Stomach (tissue), 9 donors: ENCODE results near the gene LPIN3. TPM values are rescaled to one million over a fixed set of nuclear protein-coding genes. Genes with fewer than 3 reads are reported as not detected.

Experiments used
- DNase-seq, 2 donors: peaks; one replicate each; pipeline versions ENCODE4 v3.0.0 to v3.0.0-alpha.2; 2013 to 2019
- H3K27ac ChIP-seq, 5 donors: fragments of 200-600 bp in 4 of 5; sonication (generic) in 4 of 5; one replicate each; pipeline ENCODE4 v1.5.1; 2013 to 2019; ENCODE audit warnings: mild to moderate bottlenecking in 1 of 5, moderate library complexity in 1 of 5
- H3K27me3 ChIP-seq, 3 donors: fragments of 200-600 bp; sonication (generic); one replicate each; pipeline ENCODE4 v1.5.1; 2017 to 2019; ENCODE audit warnings: mixed run types in 1 of 3
- H3K36me3 ChIP-seq, 4 donors: fragments of 200-600 bp; sonication (generic); 1 replicate in 3 of 4; 2 replicates in 1 of 4; pipeline ENCODE4 v1.5.1; 2016 to 2019
- H3K4me1 ChIP-seq, 4 donors: fragments of 200-600 bp; sonication (generic); one replicate each; pipeline ENCODE4 v1.5.1; 2016 to 2019
- H3K4me3 ChIP-seq, 4 donors: fragments of 200-600 bp; sonication (generic) in 3 of 4; one replicate each; pipeline ENCODE4 v1.5.1; 2016 to 2019; ENCODE audit warnings: mild to moderate bottlenecking in 1 of 4
- H3K9me3 ChIP-seq, 4 donors: fragments of 200-600 bp; sonication (generic); one replicate each; pipeline ENCODE4 v1.5.1; 2016 to 2019
- EP300 ChIP-seq: sonication (generic); formaldehyde crosslinking; IDR thresholded peaks from one replicate; pipeline ENCODE4 v1.6.1; 2017; ENCODE audit warnings: antibody characterized with exemption
- POLR2A ChIP-seq, 4 donors: fragments of 450-650 bp; IDR thresholded peaks; one replicate each; pipeline ENCODE4 v1.6.1; 2016; ENCODE audit warnings: antibody characterized with exemption in 4 of 4, control low read depth in 2 of 4, mild to moderate bottlenecking in 1 of 4, moderate library complexity in 1 of 4
- POLR2AphosphoS5 ChIP-seq, 3 donors: sonication (generic); formaldehyde crosslinking; IDR thresholded peaks; one replicate each; pipeline ENCODE4 v1.6.1; 2016; ENCODE audit warnings: antibody characterized with exemption in 3 of 3
- WGBS, 5 donors: extraction: QIAGEN DNeasy Blood & Tissue Kit in 3 of 5; methylation state at CpG; one replicate each; pipeline versions ENCODE4 v1.1.5 to v1.1.7; 2013 to 2018; 5-methylcytosine and 5-hydroxymethylcytosine counted together
- intact Hi-C: fragments of 100-400 bp; cut with DNase I; formaldehyde crosslinking; loops from one replicate; pipeline ENCODE4 v1.15.1; 2023; ENCODE audit warnings: low total_unique reads
- polyA plus RNA-seq, 3 donors: library from polyadenylated mRNA; stranded (reverse); fragments of 200-250 nt; gene quantifications; one replicate each; pipeline ENCODE4 v1.2.3, GENCODE V29; 2013
- total RNA-seq, 5 donors: library from RNA; depleted of rRNA; stranded (reverse); fragments of >200 nt; gene quantifications; one replicate each; pipeline versions ENCODE4 v1.1.0 to v1.2.3, GENCODE V29; 2014 to 2016
- TF ChIP-seq, protein P1 (sequence below), 7 experiments: fragments of 450-650 bp in 4 of 7; fragments of 200-600 bp in 3 of 7; sonication (generic) in 3 of 7; IDR thresholded peaks; one replicate each; pipeline ENCODE4 v1.5.1; 2016 to 2019; ENCODE audit warnings: antibody characterized with exemption in 7 of 7, control low read depth in 2 of 7, mild to moderate bottlenecking in 1 of 7
- donor health status: healthy with polysubstance abuse.
- donor health status: Bipolar disorder and iron deficiency.
- donor health status: healthy.

LPIN3 gene
- total and polyA plus RNA-seq, 8 donors: 5.7 to 289 (median 21.5) TPM

DNA sequence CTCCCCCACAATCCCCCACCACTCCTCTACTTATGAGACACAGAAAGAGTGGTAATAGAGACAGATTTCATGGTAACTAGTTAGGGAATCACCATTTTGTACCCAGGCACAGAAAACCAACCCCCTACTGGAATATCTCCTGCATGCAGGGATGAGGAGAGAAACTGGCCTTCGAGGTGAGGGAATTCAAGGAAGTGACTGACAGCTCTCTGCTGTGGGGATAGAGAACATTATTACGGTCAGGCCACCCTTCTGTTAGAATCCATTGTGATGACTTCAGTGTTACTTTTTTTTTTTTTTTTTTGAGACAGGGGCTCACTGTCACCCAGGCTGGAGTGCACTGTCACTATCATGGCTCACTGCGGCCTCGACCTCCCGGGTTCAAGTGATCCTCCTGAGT is 13.4 kb upstream of the LPIN3 start:
- 83 to 91% (median 88%) methylated on average over 5 of the region's 5 CpGs for WGBS, 5 donors
- intact Hi-C loops: no loop called here
- no peak for DNase-seq
- Histone ChIP-seq H3K36me3 (no peaks in the 10 kb centered on the region), H3K4me1 (peaks cover 0 to 19% (median 8%) of the 10 kb centered on the region in 4 donors), H3K9me3 (no peaks in the 10 kb centered on the region), H3K27me3 (no peaks in the 10 kb centered on the region), H3K4me3 (no peak overlapping the region), H3K27ac (no peak overlapping the region)
- TF ChIP-seq POLR2A (IDR thresholded peaks at IDR 0.05) (no peak), EP300 (no peak), POLR2AphosphoS5 (IDR thresholded peaks at IDR 0.05) (no peak)
- TF ChIP-seq, protein P1, sequence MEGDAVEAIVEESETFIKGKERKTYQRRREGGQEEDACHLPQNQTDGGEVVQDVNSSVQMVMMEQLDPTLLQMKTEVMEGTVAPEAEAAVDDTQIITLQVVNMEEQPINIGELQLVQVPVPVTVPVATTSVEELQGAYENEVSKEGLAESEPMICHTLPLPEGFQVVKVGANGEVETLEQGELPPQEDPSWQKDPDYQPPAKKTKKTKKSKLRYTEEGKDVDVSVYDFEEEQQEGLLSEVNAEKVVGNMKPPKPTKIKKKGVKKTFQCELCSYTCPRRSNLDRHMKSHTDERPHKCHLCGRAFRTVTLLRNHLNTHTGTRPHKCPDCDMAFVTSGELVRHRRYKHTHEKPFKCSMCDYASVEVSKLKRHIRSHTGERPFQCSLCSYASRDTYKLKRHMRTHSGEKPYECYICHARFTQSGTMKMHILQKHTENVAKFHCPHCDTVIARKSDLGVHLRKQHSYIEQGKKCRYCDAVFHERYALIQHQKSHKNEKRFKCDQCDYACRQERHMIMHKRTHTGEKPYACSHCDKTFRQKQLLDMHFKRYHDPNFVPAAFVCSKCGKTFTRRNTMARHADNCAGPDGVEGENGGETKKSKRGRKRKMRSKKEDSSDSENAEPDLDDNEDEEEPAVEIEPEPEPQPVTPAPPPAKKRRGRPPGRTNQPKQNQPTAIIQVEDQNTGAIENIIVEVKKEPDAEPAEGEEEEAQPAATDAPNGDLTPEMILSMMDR (IDR thresholded peaks at IDR 0.05): no peak

- intact Hi-C loops: no loop called here
- H3K9me3 ChIP-seq: no peaks in the 10 kb centered on the region
- H3K27ac ChIP-seq: peak overlapping the region; percentile 54 to 83 (median 80)
- H3K4me1 ChIP-seq: peaks cover 0 to 18% (median 9%) of the 10 kb centered on the region in 4 donors
- DNase-seq: peak; percentile 42 to 74
- H3K36me3 ChIP-seq: no peaks in the 10 kb centered on the region
- WGBS, 5 donors: 49 to 62% (median 56%) methylated on average over 14 of the region's 14 CpGs
- no peaks in the 10 kb centered on the region for H3K27me3 ChIP-seq
- TF ChIP-seq POLR2AphosphoS5 (IDR thresholded peaks at IDR 0.05) (peak; percentile 61 to 92 (median 90)), EP300 (no peak)
- H3K4me3 ChIP-seq: no peak overlapping the region
Observed at GRCh38 chr20:41329435-41330342, 10.9 kb upstream of the LPIN3 start.

DNA sequence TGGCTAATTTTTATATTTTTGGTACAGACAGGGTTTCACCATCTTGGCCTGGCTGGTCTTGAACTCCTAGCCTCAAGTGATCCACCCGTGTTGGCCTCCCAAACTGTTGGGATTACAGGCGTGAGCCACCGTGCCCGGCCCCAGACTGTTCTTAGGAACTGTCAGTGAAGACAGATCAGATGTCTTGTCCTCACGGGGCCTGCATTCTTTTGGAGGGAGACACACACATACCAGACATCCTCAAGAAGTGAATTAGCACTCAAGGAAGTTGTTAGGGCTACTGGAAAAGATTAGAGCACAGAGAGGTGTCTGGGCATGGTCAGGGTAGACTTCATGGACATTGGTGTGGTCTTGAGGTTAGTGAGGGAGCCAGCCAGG is 10.3 kb upstream of the LPIN3 start:
- H3K4me1 ChIP-seq: peaks cover 0 to 24% (median 14%) of the 10 kb centered on the region in 4 donors
- no peaks in the 10 kb centered on the region for H3K27me3 ChIP-seq
- peak overlapping the region in 4 of 5 donors; percentile 76 to 83 (median 82) for H3K27ac ChIP-seq
- no peaks in the 10 kb centered on the region for H3K36me3 ChIP-seq
- H3K4me3 ChIP-seq: no peak overlapping the region
- DNase-seq: no peak
- no peaks in the 10 kb centered on the region for H3K9me3 ChIP-seq
- WGBS, 5 donors: 78 to 92% (median 85%) methylated on average over 5 of the region's 5 CpGs
- TF ChIP-seq EP300 (no peak), POLR2AphosphoS5 (IDR thresholded peaks at IDR 0.05) (no peak), POLR2A (IDR thresholded peaks at IDR 0.05) (no peak)
- TF ChIP-seq, protein P1 (IDR thresholded peaks at IDR 0.05): no peak
- intact Hi-C loops: no loop called here

DNA sequence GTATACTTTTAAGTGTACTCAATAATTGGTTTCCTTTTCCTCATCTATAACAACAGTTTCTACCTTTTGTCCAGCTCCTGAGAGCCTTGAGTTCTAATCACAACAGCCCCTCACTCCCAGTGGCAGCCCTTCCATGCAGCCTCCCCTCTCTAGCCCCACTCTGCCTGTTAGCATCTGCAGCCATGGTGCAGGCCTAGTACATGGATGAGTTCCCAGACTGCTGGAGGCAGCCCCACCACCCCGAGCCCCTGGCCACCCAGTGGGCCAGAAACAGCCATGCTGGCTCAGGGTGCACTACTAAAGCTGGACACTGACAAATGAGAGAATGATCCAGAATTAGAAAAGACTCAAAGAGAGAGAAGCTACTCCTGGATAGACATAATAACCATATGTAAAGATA is 9.7 kb upstream of the LPIN3 start:
- TF ChIP-seq POLR2A (IDR thresholded peaks at IDR 0.05) (no peak), POLR2AphosphoS5 (IDR thresholded peaks at IDR 0.05) (no peak), EP300 (no peak)
- TF ChIP-seq, protein P1 (IDR thresholded peaks at IDR 0.05): no peak
- WGBS, 5 donors: 71 to 83% (median 81%) methylated on average over 1 of the region's 1 CpG
- DNase-seq: no peak

DNA sequence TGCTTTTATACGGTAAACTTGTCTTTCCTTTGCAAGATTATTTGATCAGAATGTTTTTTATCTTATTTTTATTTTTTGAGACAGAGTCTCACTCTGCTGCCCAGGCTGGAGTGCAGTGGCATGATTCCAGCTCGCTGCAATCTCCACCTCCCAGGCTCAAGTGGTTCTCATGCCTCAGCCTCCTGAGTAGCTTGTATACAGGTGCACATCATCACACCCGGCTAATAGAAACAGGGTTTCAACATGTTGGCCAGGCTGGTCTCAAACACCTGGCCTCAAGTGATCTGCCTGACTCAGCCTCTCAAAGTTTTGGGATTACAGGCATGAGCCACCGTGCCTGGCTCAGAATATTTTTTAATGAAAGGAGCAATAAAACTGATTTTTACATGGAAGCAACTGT is 8.9 kb upstream of the LPIN3 start:
- peaks cover 0 to 28% (median 16%) of the 10 kb centered on the region in 4 donors for H3K4me1 ChIP-seq
- H3K4me3 ChIP-seq: no peak overlapping the region
- no peak for DNase-seq
- H3K27ac ChIP-seq: no peak overlapping the region
- no peaks in the 10 kb centered on the region for H3K9me3 ChIP-seq
- intact Hi-C loops: no loop called here
- no peaks in the 10 kb centered on the region for H3K36me3 ChIP-seq
- TF ChIP-seq POLR2A (IDR thresholded peaks at IDR 0.05) (no peak), EP300 (no peak), POLR2AphosphoS5 (IDR thresholded peaks at IDR 0.05) (no peak)
- TF ChIP-seq, protein P1 (IDR thresholded peaks at IDR 0.05): no peak
- WGBS, 5 donors: 83 to 96% (median 86%) methylated on average over 4 of the region's 4 CpGs
- H3K27me3 ChIP-seq: no peaks in the 10 kb centered on the region

More for the DNA sequence above, 9.7 kb upstream of the LPIN3 start:
- no peak overlapping the region for H3K4me3 ChIP-seq
- H3K36me3 ChIP-seq: no peaks in the 10 kb centered on the region
- no peaks in the 10 kb centered on the region for H3K9me3 ChIP-seq
- H3K27me3 ChIP-seq: no peaks in the 10 kb centered on the region
- H3K27ac ChIP-seq: no peak overlapping the region
- H3K4me1 ChIP-seq: peaks cover 0 to 28% (median 16%) of the 10 kb centered on the region in 4 donors
- intact Hi-C loops: no loop called here
